GM12801 (cell line): Measurements from ENCODE around the gene LAMP1.

Experiments used
- TF ChIP-seq, protein P1 (sequence below): IDR thresholded peaks from one replicate; pipeline ENCODE4 v1.5.1; 2011; ENCODE audit warnings: control low read depth; ENCODE audit not compliant: insufficient read length; ENCODE audit errors: extremely low read depth

LAMP1 gene

DNA sequence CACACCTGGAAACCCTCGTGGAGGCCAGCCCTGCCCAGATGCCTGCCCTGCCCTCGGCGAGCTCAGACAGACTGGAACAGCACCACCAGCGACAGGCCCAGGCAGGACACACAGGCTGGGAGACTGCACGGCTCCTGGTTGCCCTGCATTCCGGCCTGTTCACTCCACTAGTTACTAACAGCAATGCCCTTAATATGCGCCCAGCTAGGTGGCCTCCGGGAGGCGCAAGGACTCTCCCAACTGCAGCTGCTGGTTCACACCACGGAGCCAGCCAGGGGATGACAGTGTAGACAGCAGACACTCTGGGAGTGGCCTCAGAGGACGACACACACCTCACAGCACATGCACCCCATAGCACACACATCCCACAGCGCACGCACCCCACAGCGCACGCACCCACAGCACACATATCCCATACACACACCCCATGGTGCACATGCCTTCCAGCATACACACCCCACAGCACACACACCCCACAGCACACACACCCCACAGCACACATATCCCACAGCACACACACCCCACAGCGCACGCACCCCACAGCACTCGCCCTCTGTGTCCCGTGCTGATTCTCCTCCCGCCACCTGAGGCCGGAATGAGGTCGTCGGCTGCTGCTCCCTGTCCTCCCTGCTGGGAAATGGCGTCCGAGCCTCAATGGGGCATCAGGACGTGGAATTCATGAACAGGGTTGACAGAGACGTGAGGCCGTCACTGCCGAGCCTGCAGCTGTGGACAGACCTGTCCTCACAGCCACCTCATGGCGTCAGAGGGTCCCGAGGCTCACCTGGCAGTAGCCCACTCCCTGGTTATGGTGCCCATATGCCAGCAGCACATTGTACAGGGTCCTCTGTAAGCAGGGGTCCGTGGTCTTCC is 53.3 kb downstream of the LAMP1 start:
- TF ChIP-seq, protein P1, sequence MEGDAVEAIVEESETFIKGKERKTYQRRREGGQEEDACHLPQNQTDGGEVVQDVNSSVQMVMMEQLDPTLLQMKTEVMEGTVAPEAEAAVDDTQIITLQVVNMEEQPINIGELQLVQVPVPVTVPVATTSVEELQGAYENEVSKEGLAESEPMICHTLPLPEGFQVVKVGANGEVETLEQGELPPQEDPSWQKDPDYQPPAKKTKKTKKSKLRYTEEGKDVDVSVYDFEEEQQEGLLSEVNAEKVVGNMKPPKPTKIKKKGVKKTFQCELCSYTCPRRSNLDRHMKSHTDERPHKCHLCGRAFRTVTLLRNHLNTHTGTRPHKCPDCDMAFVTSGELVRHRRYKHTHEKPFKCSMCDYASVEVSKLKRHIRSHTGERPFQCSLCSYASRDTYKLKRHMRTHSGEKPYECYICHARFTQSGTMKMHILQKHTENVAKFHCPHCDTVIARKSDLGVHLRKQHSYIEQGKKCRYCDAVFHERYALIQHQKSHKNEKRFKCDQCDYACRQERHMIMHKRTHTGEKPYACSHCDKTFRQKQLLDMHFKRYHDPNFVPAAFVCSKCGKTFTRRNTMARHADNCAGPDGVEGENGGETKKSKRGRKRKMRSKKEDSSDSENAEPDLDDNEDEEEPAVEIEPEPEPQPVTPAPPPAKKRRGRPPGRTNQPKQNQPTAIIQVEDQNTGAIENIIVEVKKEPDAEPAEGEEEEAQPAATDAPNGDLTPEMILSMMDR = no peak

DNA sequence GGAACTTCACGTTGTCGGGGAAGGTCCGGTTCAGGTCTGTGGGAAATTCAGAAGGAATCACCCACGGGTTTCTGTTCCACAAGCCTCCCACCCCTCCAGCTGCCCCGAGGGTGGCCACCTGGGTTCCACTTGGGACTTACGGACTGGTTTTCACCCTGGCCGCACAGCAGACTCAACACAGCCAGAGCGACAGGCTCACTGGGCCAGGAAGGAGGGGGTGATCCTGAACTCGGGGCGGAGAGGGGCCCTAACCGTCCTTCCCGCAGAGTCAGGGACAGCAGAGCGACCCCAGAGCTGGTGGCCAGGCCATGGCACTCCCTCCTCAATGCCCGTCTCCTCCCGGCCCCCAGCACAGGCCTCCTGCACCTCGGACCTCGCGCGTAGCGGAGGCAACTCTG is 53.9 kb downstream of the LAMP1 start:
- TF ChIP-seq, protein P1 = no peak

DNA sequence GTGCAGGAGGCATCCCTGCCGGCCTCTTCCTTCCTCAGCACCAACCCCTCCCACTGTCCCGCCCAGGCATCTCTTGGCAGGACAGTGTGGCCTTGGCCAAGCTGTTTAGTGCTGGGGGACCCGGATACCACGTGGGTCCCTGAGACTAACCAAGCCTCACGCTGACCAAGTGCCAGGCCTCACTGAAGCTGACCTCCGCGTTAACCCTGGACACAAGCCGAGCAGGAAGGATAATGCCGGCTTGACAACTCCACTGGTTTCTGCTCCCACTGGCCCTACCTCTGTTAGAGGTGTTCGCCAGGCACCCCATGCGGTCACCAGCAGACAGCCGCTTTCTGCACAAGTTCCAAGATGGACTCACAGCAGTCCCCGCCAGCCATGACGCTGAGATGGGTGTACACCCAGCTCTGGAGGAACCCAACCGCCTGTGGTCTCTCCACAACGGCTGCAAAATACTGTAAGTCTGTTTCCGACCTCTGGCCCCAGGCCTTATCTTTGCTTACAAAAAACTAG is 54.5 kb downstream of the LAMP1 start:
- TF ChIP-seq, protein P1 = no peak

DNA sequence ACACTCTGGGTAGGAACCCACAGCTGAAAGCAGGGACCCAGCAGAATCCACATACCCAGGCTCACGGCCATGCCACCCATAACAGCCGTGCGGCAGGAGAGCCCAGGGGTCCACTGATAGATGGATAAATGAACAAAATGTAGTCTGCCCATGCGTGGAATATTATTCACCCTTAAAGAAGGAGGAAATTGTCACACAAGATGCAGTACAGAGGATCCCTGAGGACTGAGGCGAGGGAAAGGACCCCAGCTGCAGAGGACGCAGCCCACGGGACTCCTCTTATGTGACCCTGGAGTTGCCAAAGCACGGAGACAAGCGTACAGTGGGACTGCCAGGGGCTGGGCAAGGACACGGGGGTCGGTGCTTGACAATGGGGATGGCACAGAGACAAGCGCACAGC is 56.2 kb downstream of the LAMP1 start:
- TF ChIP-seq, protein P1 = no peak

DNA sequence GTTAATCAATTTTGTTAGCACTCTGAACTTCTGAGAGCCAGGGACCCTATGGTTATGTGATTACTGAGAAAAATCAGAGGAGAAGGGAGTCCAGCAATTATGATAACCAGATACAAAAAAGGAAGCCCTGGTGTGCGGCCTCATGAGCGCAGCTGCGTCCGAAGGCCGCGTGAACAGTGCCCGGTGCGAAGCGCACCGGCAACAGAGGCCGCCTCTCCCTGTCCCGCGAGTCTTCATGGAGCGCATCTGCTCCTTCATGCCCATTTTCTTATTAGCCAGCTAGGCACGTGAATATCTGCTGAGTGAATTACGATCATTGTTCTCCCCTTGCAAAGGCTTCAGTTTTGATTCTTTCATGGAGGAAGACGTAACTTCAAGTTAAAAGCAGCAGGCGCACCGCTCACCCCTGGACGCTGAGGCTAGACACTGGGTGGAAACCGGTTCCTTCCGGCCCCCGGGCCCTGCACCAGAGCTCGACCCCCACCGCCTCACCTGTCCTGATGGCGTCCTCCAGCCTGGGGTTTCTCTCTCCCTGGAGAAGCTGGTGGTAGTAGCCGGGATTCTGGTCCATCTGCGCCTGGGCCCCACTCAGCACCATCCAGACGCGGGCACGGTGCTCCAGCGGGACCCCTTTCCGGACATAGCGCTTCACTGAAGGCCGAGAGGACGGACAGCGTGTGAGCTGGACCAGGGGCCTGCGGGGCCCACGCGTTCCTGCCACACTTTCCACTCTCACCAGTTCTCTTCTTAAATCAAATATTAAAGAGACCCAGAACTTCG is 58.0 kb downstream of the LAMP1 start:
- TF ChIP-seq, protein P1 = no peak

DNA sequence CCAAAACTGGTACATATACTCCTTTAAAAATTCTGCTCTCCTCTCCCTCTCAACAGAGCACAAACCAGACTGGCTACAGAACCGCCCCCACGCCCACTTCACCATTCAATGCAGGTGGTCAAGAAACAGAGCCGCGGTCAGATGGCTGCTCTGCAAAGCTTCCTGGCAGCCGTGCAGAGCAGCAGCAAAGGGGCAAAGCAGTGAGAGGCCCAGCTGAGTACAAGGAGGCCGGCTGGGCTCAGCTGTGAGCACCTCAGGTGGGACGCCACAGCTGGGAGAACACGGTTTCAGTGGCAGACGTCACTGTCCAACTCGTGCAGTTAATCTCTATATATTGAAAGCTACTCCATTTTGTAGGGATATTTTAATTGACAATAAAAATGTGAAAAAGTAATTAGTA is 58.6 kb downstream of the LAMP1 start:
- TF ChIP-seq, protein P1 = no peak

DNA sequence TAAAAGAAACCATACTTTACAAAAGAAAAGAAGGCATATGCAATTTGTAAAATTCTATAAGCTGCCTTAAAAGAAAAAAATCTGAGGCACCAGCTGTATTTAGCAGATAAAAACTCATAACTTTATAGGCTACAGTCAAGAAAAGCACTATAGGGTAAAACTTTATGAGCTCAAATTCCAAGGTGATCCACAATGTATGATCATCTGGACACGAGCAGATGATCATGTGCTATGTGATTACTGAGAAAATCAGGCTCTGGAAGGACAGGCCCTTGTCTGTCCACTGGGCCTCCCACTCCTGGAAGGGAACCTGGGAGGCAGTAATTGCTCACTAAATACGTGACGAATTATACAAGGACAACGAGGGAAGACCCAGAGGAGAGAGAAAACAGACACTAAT is 59.6 kb downstream of the LAMP1 start:
- TF ChIP-seq, protein P1 = no peak
